GM23248 (cell line): ENCODE data around the gene CACNA1E. TPM values are rescaled to one million over a fixed set of nuclear protein-coding genes. Genes with fewer than 3 reads are reported as not detected.

Experiments
- DNase-seq: peaks from one replicate; pipeline ENCODE4 v3.0.0-alpha.2; 2015
- H2AFZ ChIP-seq: fragments of 200-600 bp; sonication (generic); 2 replicates; pipeline ENCODE4 v1.6.1; 2016; ENCODE audit warnings: antibody characterized with exemption
- H3F3A ChIP-seq: fragments of 200-600 bp; sonication (generic); 2 replicates; pipeline ENCODE4 v1.6.1; 2016; ENCODE audit warnings: mild to moderate bottlenecking, antibody characterized with exemption, mixed run types; ENCODE audit not compliant: insufficient read depth
- H3K27ac ChIP-seq: fragments of 200-600 bp; sonication (generic); 2 replicates; pipeline ENCODE4 v1.5.1; 2016; ENCODE audit warnings: mild to moderate bottlenecking
- H3K27me3 ChIP-seq: fragments of 200-600 bp; sonication (generic); replicated peaks from 2 replicates; pipeline ENCODE4 v1.6.1; 2016; ENCODE audit warnings: mild to moderate bottlenecking; ENCODE audit not compliant: insufficient read depth
- H3K36me3 ChIP-seq: fragments of 200-600 bp; sonication (generic); 2 replicates; pipeline ENCODE4 v1.6.1; 2016; ENCODE audit warnings: low read depth, mild to moderate bottlenecking
- H3K4me1 ChIP-seq: fragments of 200-600 bp; sonication (generic); 2 replicates; pipeline ENCODE4 v1.6.1; 2016; ENCODE audit warnings: mild to moderate bottlenecking; ENCODE audit not compliant: insufficient read depth
- H3K4me2 ChIP-seq: fragments of 200-600 bp; sonication (generic); one replicate; pipeline ENCODE4 v1.6.1; 2016; ENCODE audit warnings: mild to moderate bottlenecking; ENCODE audit not compliant: unreplicated experiment
- H3K4me3 ChIP-seq: fragments of 200-600 bp; sonication (generic); 2 replicates; pipeline ENCODE4 v1.5.1; 2016; ENCODE audit warnings: mild to moderate bottlenecking
- H3K79me2 ChIP-seq: fragments of 200-600 bp; sonication (generic); 2 replicates; pipeline ENCODE4 v1.6.1; 2016; ENCODE audit warnings: mild to moderate bottlenecking; ENCODE audit not compliant: insufficient read depth
- H3K9ac ChIP-seq: fragments of 200-600 bp; sonication (generic); 2 replicates; pipeline ENCODE4 v1.6.1; 2016; ENCODE audit warnings: mild to moderate bottlenecking
- H3K9me2 ChIP-seq: fragments of 200-600 bp; sonication (generic); 2 replicates; pipeline ENCODE4 v1.6.1; 2016; ENCODE audit warnings: mixed run types, mild to moderate bottlenecking, moderate library complexity; ENCODE audit not compliant: insufficient read depth
- H3K9me3 ChIP-seq: fragments of 200-600 bp; sonication (generic); one replicate; pipeline ENCODE4 v1.6.1; 2017; ENCODE audit warnings: low read depth
- H4K20me1 ChIP-seq: fragments of 200-600 bp; sonication (generic); 2 replicates; pipeline ENCODE4 v1.6.0; 2016; ENCODE audit not compliant: insufficient read depth
- EZH2 ChIP-seq: fragments of 200-600 bp; sonication (generic); IDR thresholded peaks from 2 replicates; pipeline ENCODE4 v1.6.1; 2018; ENCODE audit warnings: antibody characterized with exemption, mild to moderate bottlenecking; ENCODE audit not compliant: insufficient read depth, poor library complexity, severe bottlenecking
- EZH2phosphoT487 ChIP-seq: fragments of 200-600 bp; sonication (generic); IDR thresholded peaks from 2 replicates; pipeline ENCODE4 v1.6.1; 2018; ENCODE audit warnings: antibody characterized with exemption, moderate library complexity, mild to moderate bottlenecking, low read depth; ENCODE audit not compliant: insufficient read depth
- WGBS, 2 experiments: methylation state at CpG; one replicate each; pipeline ENCODE4 v1.1.6; 2015 to 2017; ENCODE audit warnings: low lambda C conversion rate in 2 of 2, low coverage in 1 of 2; ENCODE audit errors: missing lambda C conversion rate in 2 of 2; 5-methylcytosine and 5-hydroxymethylcytosine counted together
- in situ Hi-C: fragments of 300-500 bp; cut with MboI; formaldehyde crosslinking; loops from 2 replicates; pipeline ENCODE4 v1.15.0; 2020
- polyA plus RNA-seq: library from polyadenylated mRNA; unstranded; fragments of >200 nt; fragmentation: Nextera tagmentation; extraction: Ambion mirVana; gene quantifications from 2 replicates; pipeline ENCODE4 v1.2.1, GENCODE V29; 2016
- total RNA-seq: library from RNA; depleted of rRNA; stranded (reverse); fragments of >200 nt; shearing (Covaris generic); gene quantifications from 2 replicates; pipeline ENCODE4 v1.2.3, GENCODE V29; 2014

Gene CACNA1E
- total and polyA plus RNA-seq, 2 experiments from 2014 or later = not detected

DNA sequence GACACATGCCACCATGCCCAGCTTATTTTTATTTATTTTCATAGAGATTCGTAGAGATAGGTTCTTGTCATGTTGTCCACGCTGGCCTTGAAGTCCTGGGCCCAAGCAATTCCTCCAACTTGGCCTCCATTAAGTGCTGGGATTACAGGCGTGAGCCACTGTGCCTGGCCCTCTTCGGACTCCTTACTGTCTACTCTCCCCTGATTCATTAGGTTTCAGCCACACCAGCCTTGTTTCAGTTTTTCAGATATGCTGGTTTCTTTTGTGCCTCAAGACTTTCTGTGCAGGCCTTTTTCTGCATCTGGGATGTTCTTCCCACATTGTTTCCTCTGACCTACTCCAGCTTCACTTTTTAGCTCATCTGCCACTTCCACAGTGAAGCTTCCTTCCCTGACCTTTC lies 85.4 kb downstream of the CACNA1E start:
- H3K9me2 ChIP-seq = no peaks in the 10 kb centered on the region
- no peaks in the 10 kb centered on the region for H3K36me3 ChIP-seq
- H3K27ac ChIP-seq = no peak overlapping the region
- no peak overlapping the region for H3K9ac ChIP-seq
- TF ChIP-seq EZH2 (no peak), EZH2phosphoT487 (no peak)
- H3K4me1 ChIP-seq = no peaks in the 10 kb centered on the region
- WGBS, 2 experiments = 2 to 3% methylated on average over 4 of the region's 4 CpGs
- no peaks in the 10 kb centered on the region for H3K79me2 ChIP-seq
- DNase-seq = no peak
- no peaks in the 10 kb centered on the region for H3K27me3 ChIP-seq
- H3K4me3 ChIP-seq = no peak overlapping the region
- H3K9me3 ChIP-seq = no peaks in the 10 kb centered on the region
- H4K20me1 ChIP-seq = no peaks in the 10 kb centered on the region
- no peak overlapping the region for H3K4me2 ChIP-seq
- no peaks in the 10 kb centered on the region for H3F3A ChIP-seq
- in situ Hi-C loops = no loop called here
- H2AFZ ChIP-seq = no peak overlapping the region

DNA sequence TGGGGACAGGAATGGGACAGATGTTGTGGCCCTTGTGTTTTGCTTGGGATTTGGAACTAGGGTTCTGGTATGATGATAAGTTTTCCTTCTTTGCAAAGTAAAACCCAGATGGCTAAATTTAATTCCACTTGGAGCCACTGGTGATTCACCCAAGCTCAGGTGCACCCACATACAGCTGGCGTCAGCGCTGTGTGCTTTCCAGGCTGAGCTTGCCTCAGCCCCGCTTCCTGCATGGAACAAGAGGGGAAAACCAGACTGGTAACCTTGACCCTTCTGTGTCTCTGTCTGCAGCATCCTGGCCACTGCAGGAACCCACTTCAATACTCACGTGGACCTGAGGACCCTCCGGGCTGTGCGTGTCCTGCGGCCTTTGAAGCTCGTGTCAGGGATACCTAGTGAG lies 94.2 kb downstream of the CACNA1E start:
- no peaks in the 10 kb centered on the region for H3K9me3 ChIP-seq
- no peak overlapping the region for H2AFZ ChIP-seq
- no peaks in the 10 kb centered on the region for H3K4me1 ChIP-seq
- no peak overlapping the region for H3K4me3 ChIP-seq
- H3K9ac ChIP-seq = no peak overlapping the region
- H3K79me2 ChIP-seq = no peaks in the 10 kb centered on the region
- no peaks in the 10 kb centered on the region for H3K9me2 ChIP-seq
- no peak for DNase-seq
- 38 to 39% methylated on average over 8 of the region's 8 CpGs for WGBS, 2 experiments
- H3K27me3 ChIP-seq = no peaks in the 10 kb centered on the region
- H3F3A ChIP-seq = no peaks in the 10 kb centered on the region
- H3K36me3 ChIP-seq = no peaks in the 10 kb centered on the region
- H3K27ac ChIP-seq = no peak overlapping the region
- TF ChIP-seq EZH2 (no peak), EZH2phosphoT487 (no peak)
- no peak overlapping the region for H3K4me2 ChIP-seq
- H4K20me1 ChIP-seq = no peaks in the 10 kb centered on the region
- in situ Hi-C loops = no loop called here

DNA sequence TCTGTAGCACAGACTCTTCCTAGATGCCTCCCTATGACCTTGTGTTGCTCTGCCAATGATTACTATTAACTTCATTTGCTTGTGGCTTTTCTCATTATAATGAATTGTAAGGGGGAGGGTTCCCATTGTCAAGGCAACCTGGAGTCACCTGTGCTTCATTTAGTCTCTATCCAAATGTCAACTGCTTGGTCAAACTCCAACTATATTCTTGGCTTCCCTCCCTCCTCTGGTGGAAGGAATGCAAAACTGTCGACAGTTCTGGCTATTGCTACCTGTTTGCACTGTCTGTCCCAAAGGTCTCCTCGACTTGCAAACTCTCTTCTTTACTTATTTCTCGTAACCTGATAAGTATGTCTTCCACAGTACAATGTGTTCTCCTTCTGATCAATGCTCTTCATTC lies 100.3 kb downstream of the CACNA1E start:
- H3K27ac ChIP-seq = no peak overlapping the region
- H3K9me3 ChIP-seq = no peaks in the 10 kb centered on the region
- in situ Hi-C loops = no loop called here
- H3K27me3 ChIP-seq = no peaks in the 10 kb centered on the region
- no peaks in the 10 kb centered on the region for H3K36me3 ChIP-seq
- H3K4me3 ChIP-seq = no peak overlapping the region
- no peaks in the 10 kb centered on the region for H3K9me2 ChIP-seq
- no peak overlapping the region for H3K4me2 ChIP-seq
- TF ChIP-seq EZH2phosphoT487 (no peak), EZH2 (no peak)
- H3K9ac ChIP-seq = no peak overlapping the region
- WGBS, 2 experiments = 0 to 3% methylated on average over 3 of the region's 3 CpGs
- H3K4me1 ChIP-seq = no peaks in the 10 kb centered on the region
- no peaks in the 10 kb centered on the region for H3F3A ChIP-seq
- no peaks in the 10 kb centered on the region for H4K20me1 ChIP-seq
- H2AFZ ChIP-seq = no peak overlapping the region
- DNase-seq = no peak
- H3K79me2 ChIP-seq = no peaks in the 10 kb centered on the region

DNA sequence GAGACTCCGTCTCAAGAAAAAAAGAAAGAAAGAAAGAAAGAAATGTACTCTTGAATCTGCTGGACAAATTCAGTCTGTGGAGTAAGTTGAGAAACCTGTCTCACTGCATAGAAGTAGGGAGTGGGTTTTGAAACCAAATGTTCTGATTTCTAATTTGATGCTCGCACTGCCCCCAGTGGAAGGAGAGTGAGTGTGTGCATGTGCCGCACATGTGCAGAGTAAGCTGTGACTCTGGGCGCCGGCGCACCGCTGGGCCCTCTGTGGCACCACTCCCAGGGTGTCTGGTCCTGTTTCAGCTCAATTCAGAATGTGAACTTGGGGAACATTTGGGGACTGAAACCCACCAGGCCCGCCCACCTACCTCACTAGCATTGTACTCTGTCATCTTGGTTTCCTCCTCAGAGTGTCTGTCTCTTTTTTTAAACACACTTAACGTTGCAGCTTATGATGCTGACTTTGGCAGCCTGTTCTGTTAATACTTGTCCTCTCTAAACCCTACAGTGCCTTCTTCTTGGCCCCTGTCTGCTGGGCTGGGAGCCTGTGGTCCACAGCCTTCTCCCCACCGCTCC lies 104.6 kb downstream of the CACNA1E start:
- H3K27me3 ChIP-seq = no peaks in the 10 kb centered on the region
- H3K9me2 ChIP-seq = no peaks in the 10 kb centered on the region
- 18 to 23% methylated on average over 10 of the region's 10 CpGs for WGBS, 2 experiments
- no peak overlapping the region for H3K9ac ChIP-seq
- H3K27ac ChIP-seq = no peak overlapping the region
- H3K9me3 ChIP-seq = no peaks in the 10 kb centered on the region
- in situ Hi-C loops = no loop called here
- no peak overlapping the region for H3K4me2 ChIP-seq
- H3K36me3 ChIP-seq = no peaks in the 10 kb centered on the region
- TF ChIP-seq EZH2phosphoT487 (no peak), EZH2 (no peak)
- no peak overlapping the region for H2AFZ ChIP-seq
- peak; percentile 7 for DNase-seq
- no peak overlapping the region for H3K4me3 ChIP-seq
- H3F3A ChIP-seq = no peaks in the 10 kb centered on the region
- no peaks in the 10 kb centered on the region for H3K79me2 ChIP-seq
- no peaks in the 10 kb centered on the region for H4K20me1 ChIP-seq
- H3K4me1 ChIP-seq = no peaks in the 10 kb centered on the region

DNA sequence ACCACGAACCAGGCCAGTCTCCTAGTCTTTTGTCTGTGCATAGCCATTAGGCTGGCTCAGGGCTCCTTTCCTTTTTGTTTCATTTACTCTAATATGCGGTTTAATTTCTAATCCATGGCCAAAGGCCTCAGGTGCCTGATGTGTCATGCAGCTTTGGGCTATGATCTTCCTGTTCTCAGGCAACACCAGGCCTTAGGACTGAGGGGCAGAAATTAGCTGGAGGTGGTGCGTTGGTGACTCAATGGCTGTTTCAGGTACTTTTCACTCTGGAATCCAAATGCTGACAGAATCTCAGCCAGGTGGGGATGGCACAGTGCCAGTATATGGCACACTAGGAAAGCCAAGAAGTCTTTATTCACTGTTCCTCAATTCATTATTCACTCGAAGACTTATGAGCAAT lies 105.3 kb downstream of the CACNA1E start:
- Histone ChIP-seq H3K9me3 (no peaks in the 10 kb centered on the region), H3K27me3 (no peaks in the 10 kb centered on the region), H3K4me3 (no peak overlapping the region), H2AFZ (no peak overlapping the region), H3F3A (no peaks in the 10 kb centered on the region), H4K20me1 (no peaks in the 10 kb centered on the region), H3K4me2 (no peak overlapping the region), H3K79me2 (no peaks in the 10 kb centered on the region), H3K9ac (no peak overlapping the region), H3K36me3 (no peaks in the 10 kb centered on the region), H3K9me2 (no peaks in the 10 kb centered on the region), H3K27ac (no peak overlapping the region), H3K4me1 (no peaks in the 10 kb centered on the region)
- 23 to 24% methylated on average over 4 of the region's 4 CpGs for WGBS, 2 experiments
- in situ Hi-C loops = no loop called here
- DNase-seq = no peak
- TF ChIP-seq EZH2 (no peak), EZH2phosphoT487 (no peak)
